ENCODE measurements around the gene ETV5. TPM values are rescaled to one million over a fixed set of nuclear protein-coding genes. Genes with fewer than 3 reads are reported as not detected.

The ETV5 gene
- polyA plus RNA-seq, 3 donors = 0.07 to 1.2 (median 0.88) TPM

DNA sequence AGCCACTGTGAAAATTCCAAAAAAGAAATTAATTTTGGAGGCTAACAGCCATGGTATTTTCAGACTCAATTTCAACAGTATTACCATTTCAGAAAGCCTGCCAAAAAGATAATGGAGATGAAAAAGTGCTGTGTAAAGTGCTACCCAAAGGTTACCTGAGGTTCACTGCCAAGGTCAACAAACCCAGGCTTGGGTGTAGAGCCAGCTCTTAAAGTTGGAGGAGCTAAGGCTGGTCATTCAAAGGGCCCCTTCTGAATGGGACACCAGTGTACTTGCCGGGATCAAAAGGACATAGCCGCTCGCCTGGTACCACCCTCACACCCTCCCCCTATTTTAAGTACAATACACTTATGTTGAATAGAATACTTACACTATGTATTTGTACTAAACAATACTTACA, 64.5 kb downstream of the ETV5 start:
- H3K27ac ChIP-seq (ENCODE audit: low read depth in 1 of 2, low read length in 2 of 2) = no peak overlapping the region
- no peaks in the 10 kb centered on the region for H3K79me2 ChIP-seq (ENCODE audit: insufficient read depth, low read length)
- no peak overlapping the region for H3K9ac ChIP-seq (ENCODE audit: insufficient read depth, low read length, poor library complexity, severe bottlenecking)
- H3K27me3 ChIP-seq (ENCODE audit: control insufficient read depth in 2 of 2, insufficient read depth in 2 of 2, low read length in 2 of 2) = no peaks in the 10 kb centered on the region
- Mint-ChIP-seq H3K27me3 (ENCODE audit: low read depth in 3 of 3) (peaks cover 2 to 6% (median 2%) of the 10 kb centered on the region in 3 donors), H3K4me1 (no peaks in the 10 kb centered on the region), H3K36me3 (no peaks in the 10 kb centered on the region), H3K27ac (no peak overlapping the region), H3K9me3 (no peaks in the 10 kb centered on the region), H3K4me3 (no peak overlapping the region)
- TF ChIP-seq, protein P1, sequence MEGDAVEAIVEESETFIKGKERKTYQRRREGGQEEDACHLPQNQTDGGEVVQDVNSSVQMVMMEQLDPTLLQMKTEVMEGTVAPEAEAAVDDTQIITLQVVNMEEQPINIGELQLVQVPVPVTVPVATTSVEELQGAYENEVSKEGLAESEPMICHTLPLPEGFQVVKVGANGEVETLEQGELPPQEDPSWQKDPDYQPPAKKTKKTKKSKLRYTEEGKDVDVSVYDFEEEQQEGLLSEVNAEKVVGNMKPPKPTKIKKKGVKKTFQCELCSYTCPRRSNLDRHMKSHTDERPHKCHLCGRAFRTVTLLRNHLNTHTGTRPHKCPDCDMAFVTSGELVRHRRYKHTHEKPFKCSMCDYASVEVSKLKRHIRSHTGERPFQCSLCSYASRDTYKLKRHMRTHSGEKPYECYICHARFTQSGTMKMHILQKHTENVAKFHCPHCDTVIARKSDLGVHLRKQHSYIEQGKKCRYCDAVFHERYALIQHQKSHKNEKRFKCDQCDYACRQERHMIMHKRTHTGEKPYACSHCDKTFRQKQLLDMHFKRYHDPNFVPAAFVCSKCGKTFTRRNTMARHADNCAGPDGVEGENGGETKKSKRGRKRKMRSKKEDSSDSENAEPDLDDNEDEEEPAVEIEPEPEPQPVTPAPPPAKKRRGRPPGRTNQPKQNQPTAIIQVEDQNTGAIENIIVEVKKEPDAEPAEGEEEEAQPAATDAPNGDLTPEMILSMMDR (IDR thresholded peaks at IDR 0.05) = no peak
- DNase-seq = no peak
- H3K36me3 ChIP-seq (replicated peaks in 1 of 2; ENCODE audit: control insufficient read depth in 1 of 2, insufficient read depth in 2 of 2, low read length in 2 of 2) = no peaks in the 10 kb centered on the region
- WGBS (ENCODE audit: insufficient coverage) = no CpG with 5 or more reads among the region's 3 CpGs
- H3K4me2 ChIP-seq (replicated peaks; ENCODE audit: extremely low read depth, low read length, poor library complexity, severe bottlenecking) = no peak overlapping the region
- H4K20me1 ChIP-seq (ENCODE audit: insufficient read depth, low read length) = no peaks in the 10 kb centered on the region
- H3K4me3 ChIP-seq (replicated peaks in 1 of 3; ENCODE audit: low read depth in 2 of 3, low read length in 3 of 3) = no peak overlapping the region
- intact Hi-C loops (cut with micrococcal nuclease) = no loop called here
- H2AFZ ChIP-seq (ENCODE audit: insufficient read depth, low read depth, low read length, poor library complexity, severe bottlenecking) = no peak overlapping the region
- no peaks in the 10 kb centered on the region for H3K4me1 ChIP-seq (ENCODE audit: control insufficient read depth in 1 of 2, insufficient read depth in 2 of 2, low read length in 2 of 2)
- no peaks in the 10 kb centered on the region for H3K9me3 ChIP-seq (replicated peaks in 1 of 2; ENCODE audit: control insufficient read depth in 1 of 2, insufficient read depth in 1 of 2, low read length in 2 of 2)

DNA sequence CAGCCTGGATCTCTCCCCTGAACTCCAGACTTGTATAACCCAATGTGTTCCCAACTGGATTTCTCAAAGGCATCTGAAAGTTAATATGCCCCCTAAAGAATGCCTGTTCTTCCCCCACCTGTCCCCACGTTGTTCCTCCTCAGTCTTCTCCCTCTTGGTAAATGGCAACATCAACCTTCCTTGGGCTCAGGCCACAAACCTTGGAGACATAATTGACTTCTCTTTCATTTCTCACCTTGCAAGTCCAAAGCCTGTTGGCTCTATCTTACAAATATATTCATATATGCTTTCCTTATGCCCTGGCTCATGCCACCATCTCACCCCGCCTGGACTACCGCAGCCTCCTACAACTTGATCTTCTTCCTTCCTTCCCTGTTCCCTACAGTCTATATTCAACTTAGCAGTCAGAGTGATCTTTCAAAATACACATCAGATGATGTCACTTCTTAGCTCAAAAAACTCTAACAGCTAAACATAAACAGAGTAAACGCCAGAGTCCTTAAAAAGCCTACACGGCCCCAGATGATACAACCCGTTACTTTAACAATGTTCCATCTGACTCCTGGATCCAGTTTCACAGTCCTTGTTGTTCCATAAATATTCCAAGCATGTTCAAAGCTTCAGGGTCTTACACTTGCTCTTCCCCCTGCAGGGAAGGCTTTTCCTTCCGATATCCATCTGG, 66.2 kb downstream of the ETV5 start:
- DNase-seq = no peak
- peaks cover 0 to 8% (median 6%) of the 10 kb centered on the region in 7 donors for H3K9me3 Mint-ChIP-seq

More for the DNA sequence above, 66.2 kb downstream of the ETV5 start:
- 96% methylated on average over 7 of the region's 7 CpGs for WGBS (ENCODE audit: insufficient coverage)
- no peaks in the 10 kb centered on the region for H4K20me1 ChIP-seq (ENCODE audit: insufficient read depth, low read length)
- H3K27me3 ChIP-seq (ENCODE audit: control insufficient read depth in 2 of 2, insufficient read depth in 2 of 2, low read length in 2 of 2) = no peaks in the 10 kb centered on the region
- Mint-ChIP-seq H3K27ac (no peak overlapping the region), H3K4me3 (peak overlapping the region in 1 of 2 donors; percentile 1), H3K27me3 (ENCODE audit: low read depth in 3 of 3) (peaks cover 2 to 6% (median 4%) of the 10 kb centered on the region in 3 donors), H3K36me3 (no peaks in the 10 kb centered on the region), H3K4me1 (no peaks in the 10 kb centered on the region)
- no peak overlapping the region for H3K27ac ChIP-seq (ENCODE audit: low read depth in 1 of 2, low read length in 2 of 2)
- H3K9me3 ChIP-seq (replicated peaks in 1 of 2; ENCODE audit: control insufficient read depth in 1 of 2, insufficient read depth in 1 of 2, low read length in 2 of 2) = peaks cover 0 to 8% of the 10 kb centered on the region in 2 donors
- H3K4me3 ChIP-seq (replicated peaks in 1 of 3; ENCODE audit: low read depth in 2 of 3, low read length in 3 of 3) = no peak overlapping the region
- H3K9ac ChIP-seq (ENCODE audit: insufficient read depth, low read length, poor library complexity, severe bottlenecking) = no peak overlapping the region
- no peaks in the 10 kb centered on the region for H3K36me3 ChIP-seq (replicated peaks in 1 of 2; ENCODE audit: control insufficient read depth in 1 of 2, insufficient read depth in 2 of 2, low read length in 2 of 2)
- TF ChIP-seq, protein P1 (IDR thresholded peaks at IDR 0.05) = no peak
- no peaks in the 10 kb centered on the region for H3K4me1 ChIP-seq (ENCODE audit: control insufficient read depth in 1 of 2, insufficient read depth in 2 of 2, low read length in 2 of 2)
- no peak overlapping the region for H3K4me2 ChIP-seq (replicated peaks; ENCODE audit: extremely low read depth, low read length, poor library complexity, severe bottlenecking)
- intact Hi-C loops (cut with micrococcal nuclease) = no loop called here
- no peaks in the 10 kb centered on the region for H3K79me2 ChIP-seq (ENCODE audit: insufficient read depth, low read length)
- H2AFZ ChIP-seq (ENCODE audit: insufficient read depth, low read depth, low read length, poor library complexity, severe bottlenecking) = no peak overlapping the region

Data from CD14-positive monocyte (primary cell).